Measurements from ENCODE around the gene TNC. TPM values are rescaled to one million over a fixed set of nuclear protein-coding genes. Genes with fewer than 3 reads are reported as not detected.

Gene TNC
- total and polyA plus RNA-seq, 2 donors (not counting 3 experiments of a cell fraction or from before 2014, with no cell fraction given) = 0.29 TPM; not detected in 1

GRCh38 chr9:114994768-114995167 is 123.2 kb downstream of the TNC start:
- FAIRE-seq (no peak), DNase-seq (ENCODE audit: low read depth, low spot score) (no peak)
- Histone ChIP-seq H3K4me3 (replicated peaks in 1 of 3; ENCODE audit: insufficient read depth in 1 of 3, low read depth in 1 of 3, low read length in 3 of 3) (no peak overlapping the region), H4K20me1 (replicated peaks; ENCODE audit: control insufficient read depth, extremely low read depth, insufficient read depth, low read length) (no peaks in the 10 kb centered on the region), H3K9ac (replicated peaks; ENCODE audit: extremely low read depth, insufficient read depth, low read length) (no peak overlapping the region), H3K36me3 (ENCODE audit: control insufficient read depth in 2 of 2, extremely low read depth in 1 of 2, insufficient read depth in 2 of 2, low read length in 2 of 2) (no peaks in the 10 kb centered on the region), H3K4me2 (ENCODE audit: insufficient read depth, low read length) (no peak overlapping the region), H3K79me2 (ENCODE audit: control insufficient read depth, insufficient read depth, low read length) (no peaks in the 10 kb centered on the region), H3K9me1 (replicated peaks; ENCODE audit: control insufficient read depth, extremely low read depth, insufficient read depth, low read length) (no peaks in the 10 kb centered on the region), H3K9me3 (replicated peaks; ENCODE audit: control insufficient read depth, insufficient read depth, low read length) (no peaks in the 10 kb centered on the region), H3K27me3 (ENCODE audit: control insufficient read depth in 2 of 2, insufficient read depth in 2 of 2, low read length in 2 of 2) (peaks cover 0 to 4% of the 10 kb centered on the region in 2 experiments), H3K27ac (ENCODE audit: insufficient read depth, low read depth, low read length) (no peak overlapping the region), H3K4me1 (ENCODE audit: control insufficient read depth, extremely low read depth, insufficient read depth, low read length) (no peaks in the 10 kb centered on the region), H2AFZ (ENCODE audit: low read depth, low read length) (no peak overlapping the region)
- CTCF ChIA-PET = no interaction called here
- TF ChIP-seq CTCF (IDR thresholded peaks at IDR 0.05; ENCODE audit: extremely low read depth in 1 of 2, insufficient read depth in 1 of 2, low read depth in 1 of 2, low read length in 2 of 2) = no peak
- dilution Hi-C loops (cut with MboI; ENCODE audit: extremely low pct_ligation_motif_present, low sequenced_read_pairs) = no loop called here
- POLR2A ChIA-PET = no interaction called here
- no TSS peak for BruUV-seq (replicated peaks)
- intact Hi-C loops (cut with micrococcal nuclease) = no loop called here

- BruUV-seq (replicated peaks) = no TSS peak
- intact Hi-C loops (cut with micrococcal nuclease) = no loop called here
- no peaks in the 10 kb centered on the region for H3K9me1 ChIP-seq (replicated peaks; ENCODE audit: control insufficient read depth, extremely low read depth, insufficient read depth, low read length)
- FAIRE-seq (no peak), DNase-seq (ENCODE audit: low read depth, low spot score) (no peak)
- H4K20me1 ChIP-seq (replicated peaks; ENCODE audit: control insufficient read depth, extremely low read depth, insufficient read depth, low read length) = no peaks in the 10 kb centered on the region
- no peak overlapping the region for H3K4me2 ChIP-seq (ENCODE audit: insufficient read depth, low read length)
- H3K4me1 ChIP-seq (ENCODE audit: control insufficient read depth, extremely low read depth, insufficient read depth, low read length) = no peaks in the 10 kb centered on the region
- POLR2A ChIA-PET = no interaction called here
- peaks cover 0 to 4% of the 10 kb centered on the region in 2 experiments for H3K27me3 ChIP-seq (ENCODE audit: control insufficient read depth in 2 of 2, insufficient read depth in 2 of 2, low read length in 2 of 2)
- no peaks in the 10 kb centered on the region for H3K36me3 ChIP-seq (ENCODE audit: control insufficient read depth in 2 of 2, extremely low read depth in 1 of 2, insufficient read depth in 2 of 2, low read length in 2 of 2)
- H3K79me2 ChIP-seq (ENCODE audit: control insufficient read depth, insufficient read depth, low read length) = no peaks in the 10 kb centered on the region
- dilution Hi-C loops (cut with MboI; ENCODE audit: extremely low pct_ligation_motif_present, low sequenced_read_pairs) = no loop called here
- no peaks in the 10 kb centered on the region for H3K9me3 ChIP-seq (replicated peaks; ENCODE audit: control insufficient read depth, insufficient read depth, low read length)
- CTCF ChIA-PET = interaction anchor here (0.8 kb wide), 1 partner anchor 11 kb away, joined by 3 read pairs; no protein-coding TSS in a partner anchor
- H3K27ac ChIP-seq (ENCODE audit: insufficient read depth, low read depth, low read length) = no peak overlapping the region
- no peak overlapping the region for H3K9ac ChIP-seq (replicated peaks; ENCODE audit: extremely low read depth, insufficient read depth, low read length)
- TF ChIP-seq CTCF (IDR thresholded peaks at IDR 0.05; ENCODE audit: extremely low read depth in 1 of 2, insufficient read depth in 1 of 2, low read depth in 1 of 2, low read length in 2 of 2) = no peak
- no peak for TF ChIP-seq FOS (IDR thresholded peaks at IDR 0.05; ENCODE audit: borderline replicate concordance, insufficient read depth, low read length)
- no peak for TF ChIP-seq JUN (IDR thresholded peaks at IDR 0.05; ENCODE audit: borderline replicate concordance, insufficient read depth, insufficient read length, low read depth)
- no peak for TF ChIP-seq POLR2AphosphoS5 (IDR thresholded peaks at IDR 0.05; ENCODE audit: insufficient read depth, low read depth, low read length)
- no peak for TF ChIP-seq EZH2 (IDR thresholded peaks at IDR 0.05; ENCODE audit: borderline replicate concordance, low read depth, low read length, severe bottlenecking)
- TF ChIP-seq POLR2A (IDR thresholded peaks at IDR 0.05; ENCODE audit: low read depth, low read length) = no peak
- no peak for TF ChIP-seq MAX (IDR thresholded peaks at IDR 0.05; ENCODE audit: insufficient read depth, insufficient read length)
- TF ChIP-seq GATA2 (IDR thresholded peaks at IDR 0.05; ENCODE audit: insufficient read depth, insufficient read length, low read depth, low read length) = no peak
- H3K4me3 ChIP-seq (replicated peaks in 1 of 3; ENCODE audit: insufficient read depth in 1 of 3, low read depth in 1 of 3, low read length in 3 of 3) = no peak overlapping the region
- H2AFZ ChIP-seq (ENCODE audit: low read depth, low read length) = no peak overlapping the region
These were observed 126.1 kb downstream of the TNC start for GRCh38 chr9:114991861-114992260.

All from endothelial cell of umbilical vein (primary cell).